A549 (cell line): Measurements from ENCODE around the gene MAP7D3. TPM values are rescaled to one million over a fixed set of nuclear protein-coding genes. Genes with fewer than 3 reads are reported as not detected.

Experiments used
- ATAC-seq, 2 experiments: fragments of 200-7000 bp in 1 of 2; fragments of >200 bp in 1 of 2; cut with Nextera tagmentation in 1 of 2; cut with Tn5 transposase in 1 of 2; 3 replicates each; pipeline versions ENCODE4 v1.8.0 to v1.9.1; 2018 to 2020; ENCODE audit warnings: mild to moderate bottlenecking in 1 of 2, moderate library complexity in 1 of 2
- CTCF ChIA-PET: fragments of 300-600 bp; sonication (Branson Sonifier 250); formaldehyde crosslinking; extraction: SDS; loops from one replicate; lab custom pipeline; 2021; ENCODE audit warnings: antibody characterized with exemption, inconsistent platforms; lab: Yijun Ruan, JAX
- POLR2A ChIA-PET: fragments of 350-600 bp; formaldehyde crosslinking; extraction: SDS; loops from one replicate; lab custom pipeline; 2021; ENCODE audit warnings: antibody characterized with exemption, inconsistent platforms; lab: Yijun Ruan, JAX
- DNase-seq, 2 experiments: peaks; one replicate each; pipeline versions ENCODE4 v3.0.0 to v3.0.0-alpha.2; 2011 to 2016; ENCODE audit warnings: low read depth in 1 of 2, low spot score in 1 of 2
- FAIRE-seq: peaks from 2 replicates; lab custom pipeline; 2011; peaks lifted over from hg19 to GRCh38; lab: Jason Lieb, UNC
- H3K27ac ChIP-seq, 2 experiments: fragments of >200 bp; sonication (Bioruptor Twin); formaldehyde crosslinking; 3 replicates each; pipeline ENCODE4 v1.5.1; 2016 to 2017
- H3K4me1 ChIP-seq: fragments of >200 bp; sonication (Bioruptor Twin); formaldehyde crosslinking; 3 replicates; pipeline ENCODE4 v1.6.1; 2016
- H3K4me2 ChIP-seq: fragments of >200 bp; sonication (Bioruptor Twin); formaldehyde crosslinking; 3 replicates; pipeline ENCODE4 v1.6.1; 2016
- H3K4me3 ChIP-seq: fragments of >200 bp; sonication (Bioruptor Twin); formaldehyde crosslinking; 3 replicates; pipeline ENCODE4 v1.5.1; 2016
- H3K9me3 ChIP-seq: fragments of >200 bp; sonication (Bioruptor Twin); formaldehyde crosslinking; 3 replicates; pipeline ENCODE4 v1.6.1; 2016
- CBX2 ChIP-seq: fragments of 200-600 bp; sonication (generic); IDR thresholded peaks from 2 replicates; pipeline ENCODE4 v1.6.1; 2016; ENCODE audit warnings: low read depth, mild to moderate bottlenecking, borderline replicate concordance
- CHD4 ChIP-seq: fragments of 200-600 bp; sonication (generic); IDR thresholded peaks from 2 replicates; pipeline ENCODE4 v1.6.1; 2016; ENCODE audit warnings: antibody characterized with exemption, mild to moderate bottlenecking, borderline replicate concordance
- EHF ChIP-seq: fragments of 250-450 bp; sonication (Bioruptor Pico); IDR thresholded peaks from 2 replicates; pipeline ENCODE4 v1.5.0; 2020; ENCODE audit warnings: mild to moderate bottlenecking
- EP300 ChIP-seq, 2 experiments: fragments of >200 bp; sonication (Bioruptor Twin); formaldehyde crosslinking; IDR thresholded peaks; 2 replicates in 1 of 2; 3 replicates in 1 of 2; pipeline ENCODE4 v1.6.1; 2016 to 2017
- FOSB ChIP-seq: fragments of 250-450 bp; sonication (Bioruptor Pico); IDR thresholded peaks from 2 replicates; pipeline ENCODE4 v1.5.0; 2020; ENCODE audit warnings: mild to moderate bottlenecking, moderate library complexity
- FOSL2 ChIP-seq, 2 experiments: fragments of 450-650 bp in 1 of 2; fragments of >200 bp in 1 of 2; sonication (Bioruptor Twin) in 1 of 2; formaldehyde crosslinking; IDR thresholded peaks; 2 replicates each; pipeline versions ENCODE4 v1.5.0 to v1.6.1; 2016 to 2020; ENCODE audit warnings: mild to moderate bottlenecking in 1 of 2, moderate library complexity in 1 of 2
- HOXA7 ChIP-seq: fragments of 250-450 bp; sonication (Bioruptor Pico); IDR thresholded peaks from 2 replicates; pipeline ENCODE4 v1.5.0; 2020; ENCODE audit warnings: mild to moderate bottlenecking, moderate library complexity
- HOXB13 ChIP-seq: fragments of 250-450 bp; sonication (Bioruptor Pico); IDR thresholded peaks from 2 replicates; pipeline ENCODE4 v1.5.0; 2020; ENCODE audit warnings: low read depth, mild to moderate bottlenecking, moderate library complexity
- HOXB5 ChIP-seq: fragments of 250-450 bp; sonication (Bioruptor Pico); IDR thresholded peaks from 2 replicates; pipeline ENCODE4 v1.5.0; 2020; ENCODE audit warnings: mild to moderate bottlenecking, moderate library complexity
- JUNB ChIP-seq: fragments of >200 bp; sonication (Bioruptor Twin); formaldehyde crosslinking; IDR thresholded peaks from 2 replicates; pipeline ENCODE4 v1.6.1; 2016
- KDM1A ChIP-seq: fragments of 200-600 bp; sonication (generic); IDR thresholded peaks from 2 replicates; pipeline ENCODE4 v1.6.1; 2016; ENCODE audit warnings: low read depth, mild to moderate bottlenecking
- MAFK ChIP-seq: fragments of 450-650 bp; IDR thresholded peaks from 2 replicates; pipeline ENCODE4 v1.6.1; 2014; ENCODE audit not compliant: partially characterized antibody
- MAZ ChIP-seq: fragments of 150-350 bp; IDR thresholded peaks from 2 replicates; pipeline ENCODE4 v1.6.1; 2014; ENCODE audit warnings: antibody characterized with exemption, low read depth, low read length, borderline replicate concordance
- MYC ChIP-seq: IDR thresholded peaks from 2 replicates; pipeline ENCODE4 v1.6.1; 2012; ENCODE audit warnings: mild to moderate bottlenecking, inconsistent platforms, low read length, improper control_type of control experiment, borderline replicate concordance
- NPAS2 ChIP-seq: fragments of 250-450 bp; sonication (Bioruptor Pico); IDR thresholded peaks from 2 replicates; pipeline ENCODE4 v1.8.0; 2022; ENCODE audit warnings: mild to moderate bottlenecking, moderate library complexity, borderline replicate concordance
- PBX3 ChIP-seq: IDR thresholded peaks from 2 replicates; pipeline ENCODE4 v1.6.1; 2012
- PHF8 ChIP-seq: fragments of 200-600 bp; sonication (generic); IDR thresholded peaks from 2 replicates; pipeline ENCODE4 v1.6.1; 2016; ENCODE audit warnings: low read depth, mild to moderate bottlenecking, antibody characterized with exemption, moderate library complexity, borderline replicate concordance
- RARB ChIP-seq: fragments of 250-450 bp; sonication (Bioruptor Pico); IDR thresholded peaks from 2 replicates; pipeline ENCODE4 v1.8.0; 2021; ENCODE audit warnings: mild to moderate bottlenecking, moderate library complexity
- RCOR1 ChIP-seq: fragments of 150-350 bp; IDR thresholded peaks from 2 replicates; pipeline ENCODE4 v1.6.1; 2014; ENCODE audit warnings: antibody characterized with exemption, low read length, low read depth
- RNF2 ChIP-seq: fragments of 200-600 bp; sonication (generic); IDR thresholded peaks from 2 replicates; pipeline ENCODE4 v1.6.1; 2016; ENCODE audit warnings: low read depth, mild to moderate bottlenecking, antibody characterized with exemption, moderate library complexity, borderline replicate concordance
- SREBF2 ChIP-seq: fragments of 450-650 bp; IDR thresholded peaks from 2 replicates; pipeline ENCODE4 v1.6.1; 2014; ENCODE audit warnings: mild to moderate bottlenecking, moderate library complexity
- USF2 ChIP-seq: fragments of 450-650 bp; IDR thresholded peaks from 2 replicates; pipeline ENCODE4 v1.6.1; 2014; ENCODE audit warnings: antibody characterized with exemption
- ZC3H11A ChIP-seq: fragments of 450-650 bp; IDR thresholded peaks from 2 replicates; pipeline ENCODE4 v1.6.1; 2014; ENCODE audit warnings: antibody characterized with exemption, mild to moderate bottlenecking
- ZSCAN20 ChIP-seq: fragments of 250-450 bp; sonication (Bioruptor Pico); IDR thresholded peaks from 2 replicates; pipeline ENCODE4 v1.8.0; 2022; ENCODE audit warnings: mild to moderate bottlenecking, moderate library complexity
- WGBS: methylation state at CpG from one replicate; pipeline ENCODE4 v1.1.6; 2017; ENCODE audit errors: missing lambda C conversion rate; 5-methylcytosine and 5-hydroxymethylcytosine counted together
- polyA plus RNA-seq, 4 experiments: library from polyadenylated mRNA; depleted of rRNA in 3 of 4; stranded (reverse); fragments of >200 nt; fragmentation: RNase III in 1 of 4; extraction: RNeasy Plus Mini Kit Qiagen cat#74134 plus additional on column Dnase treatment in 1 of 4; gene quantifications; 2 replicates in 3 of 4; 3 replicates in 1 of 4; pipeline ENCODE4 v1.2.3, GENCODE V29; 2011 to 2017
- TF ChIP-seq, protein P1 (sequence below): IDR thresholded peaks from 2 replicates; pipeline ENCODE4 v1.6.1; 2012
- TF ChIP-seq, protein P2 (sequence below): fragments of 200-600 bp; sonication (generic); IDR thresholded peaks from 2 replicates; pipeline ENCODE4 v1.6.1; 2016; ENCODE audit warnings: antibody characterized with exemption, mild to moderate bottlenecking, moderate library complexity

Gene MAP7D3
- polyA plus RNA-seq, 2 of the 4 experiments (the other 2 are of a cell fraction) = 9.9 to 13.1 TPM

DNA sequence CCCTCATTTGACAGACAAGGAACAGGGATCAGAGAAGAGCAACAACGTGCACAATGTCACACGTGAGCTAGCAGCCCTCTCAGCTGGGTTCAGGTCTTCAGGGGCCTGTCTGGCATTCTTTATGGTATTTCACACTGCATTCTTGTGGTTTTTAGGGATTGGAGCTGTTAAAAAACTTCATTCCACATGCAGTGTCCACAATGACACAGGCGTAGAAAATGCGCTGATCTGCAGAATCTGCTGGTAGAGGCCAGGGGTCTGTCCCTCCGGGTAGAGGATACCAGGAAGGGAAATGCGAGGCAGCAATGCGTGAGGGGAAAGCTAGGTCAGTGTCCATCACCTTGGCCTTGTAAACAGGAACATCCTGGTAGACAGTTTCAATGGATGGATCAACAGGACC is 36.6 kb downstream of the MAP7D3 start:
- FAIRE-seq = no peak
- no peaks in the 10 kb centered on the region for H3K4me1 ChIP-seq
- no peak for DNase-seq
- TF ChIP-seq RNF2 (no peak), USF2 (no peak), FOSB (CRISPR knock-in tag) (no peak), MAFK (peak; percentile 28), SREBF2 (no peak)
- TF ChIP-seq, all 56 proteins: peak for 1
- 70% methylated on average over 7 of the region's 7 CpGs for WGBS
- Histone ChIP-seq H3K4me3 (no peak overlapping the region), H3K27ac (no peak overlapping the region), H3K4me2 (no peak overlapping the region), H3K9me3 (no peaks in the 10 kb centered on the region)
- CTCF ChIA-PET = interaction anchor here (0.6 to 1.0 kb wide), 2 partner anchors 52 to 187 kb away, joined by 3 to 4 read pairs; no protein-coding TSS in a partner anchor
- POLR2A ChIA-PET = no interaction called here
- no peak for ATAC-seq

DNA sequence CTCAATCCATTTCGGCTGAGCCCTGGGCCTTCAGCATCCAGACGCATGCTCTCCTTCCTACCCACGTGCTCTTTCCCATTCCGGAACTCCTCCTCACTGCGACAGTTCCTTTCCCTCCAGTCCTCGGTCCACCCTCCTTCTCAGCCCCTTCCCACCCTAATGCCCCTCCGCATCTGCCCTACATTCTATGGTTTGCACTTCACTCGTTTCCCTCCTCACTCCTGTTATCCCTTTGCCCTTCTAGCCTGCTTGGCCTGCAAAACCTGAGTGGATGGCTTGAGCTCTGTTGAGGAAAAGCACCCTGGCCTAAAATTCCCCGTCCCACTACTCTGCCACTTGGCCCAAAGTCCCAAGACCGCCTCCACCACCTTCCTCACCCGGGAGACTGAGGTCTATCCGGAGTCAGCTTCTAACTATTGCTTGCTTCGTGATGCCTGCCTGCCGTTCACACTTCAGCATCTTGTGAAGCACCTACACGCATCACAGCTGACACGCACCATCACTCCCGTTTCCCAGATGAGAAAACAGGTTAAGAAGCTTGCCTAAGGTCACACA is 38.6 kb downstream of the MAP7D3 start:
- CTCF ChIA-PET = interaction anchor here (0.6 to 0.8 kb wide), 2 partner anchors 57 to 184 kb away, joined by 3 read pairs; no protein-coding TSS in a partner anchor
- H3K27ac ChIP-seq = no peak overlapping the region
- no peaks in the 10 kb centered on the region for H3K9me3 ChIP-seq
- DNase-seq (no peak), ATAC-seq (no peak), FAIRE-seq (no peak)
- no peak for TF ChIP-seq FOSL2 (IDR thresholded peaks at IDR 0.05)
- TF ChIP-seq FOSL2 (CRISPR knock-in tag; IDR thresholded peaks at IDR 0.05) = no peak
- no peak for TF ChIP-seq EHF (CRISPR knock-in tag)
- TF ChIP-seq JUNB = no peak
- no peak for TF ChIP-seq PHF8
- no peak for TF ChIP-seq SREBF2
- TF ChIP-seq HOXB13 = no peak
- TF ChIP-seq KDM1A = no peak
- no peak for TF ChIP-seq EP300 (IDR thresholded peaks at IDR 0.05)
- no peak for TF ChIP-seq MAFK
- TF ChIP-seq RCOR1 = no peak
- no peak for TF ChIP-seq MAZ
- TF ChIP-seq NPAS2 = no peak
- H3K4me1 ChIP-seq = no peaks in the 10 kb centered on the region
- WGBS = 92% methylated on average over 17 of the region's 17 CpGs
- POLR2A ChIA-PET = no interaction called here
- no peak overlapping the region for H3K4me3 ChIP-seq
- H3K4me2 ChIP-seq = no peak overlapping the region

- ChIA-PET POLR2A (no interaction called here), CTCF (interaction anchor here (0.6 to 6.5 kb wide), 3 partner anchors 176 to 184 kb away, joined by 3 to 82 read pairs (median 3); no protein-coding TSS in a partner anchor)
- no peaks in the 10 kb centered on the region for H3K9me3 ChIP-seq
- WGBS = 90% methylated on average over 9 of the region's 11 CpGs
- H3K4me1 ChIP-seq = no peaks in the 10 kb centered on the region
- FAIRE-seq (no peak), ATAC-seq (no peak; a peak in 1 of 6 replicates), DNase-seq (no peak)
- H3K4me2 ChIP-seq = no peak overlapping the region
- no peak overlapping the region for H3K27ac ChIP-seq
- H3K4me3 ChIP-seq = no peak overlapping the region
- no peak for TF ChIP-seq CHD4
- no peak for TF ChIP-seq MYC
- no peak for TF ChIP-seq PBX3
- TF ChIP-seq CBX2 = no peak
- TF ChIP-seq, protein P1, sequence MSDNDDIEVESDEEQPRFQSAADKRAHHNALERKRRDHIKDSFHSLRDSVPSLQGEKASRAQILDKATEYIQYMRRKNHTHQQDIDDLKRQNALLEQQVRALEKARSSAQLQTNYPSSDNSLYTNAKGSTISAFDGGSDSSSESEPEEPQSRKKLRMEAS = no peak
- TF ChIP-seq HOXB5 (CRISPR knock-in tag) = no peak
- no peak for TF ChIP-seq ZC3H11A
- TF ChIP-seq, protein P2, sequence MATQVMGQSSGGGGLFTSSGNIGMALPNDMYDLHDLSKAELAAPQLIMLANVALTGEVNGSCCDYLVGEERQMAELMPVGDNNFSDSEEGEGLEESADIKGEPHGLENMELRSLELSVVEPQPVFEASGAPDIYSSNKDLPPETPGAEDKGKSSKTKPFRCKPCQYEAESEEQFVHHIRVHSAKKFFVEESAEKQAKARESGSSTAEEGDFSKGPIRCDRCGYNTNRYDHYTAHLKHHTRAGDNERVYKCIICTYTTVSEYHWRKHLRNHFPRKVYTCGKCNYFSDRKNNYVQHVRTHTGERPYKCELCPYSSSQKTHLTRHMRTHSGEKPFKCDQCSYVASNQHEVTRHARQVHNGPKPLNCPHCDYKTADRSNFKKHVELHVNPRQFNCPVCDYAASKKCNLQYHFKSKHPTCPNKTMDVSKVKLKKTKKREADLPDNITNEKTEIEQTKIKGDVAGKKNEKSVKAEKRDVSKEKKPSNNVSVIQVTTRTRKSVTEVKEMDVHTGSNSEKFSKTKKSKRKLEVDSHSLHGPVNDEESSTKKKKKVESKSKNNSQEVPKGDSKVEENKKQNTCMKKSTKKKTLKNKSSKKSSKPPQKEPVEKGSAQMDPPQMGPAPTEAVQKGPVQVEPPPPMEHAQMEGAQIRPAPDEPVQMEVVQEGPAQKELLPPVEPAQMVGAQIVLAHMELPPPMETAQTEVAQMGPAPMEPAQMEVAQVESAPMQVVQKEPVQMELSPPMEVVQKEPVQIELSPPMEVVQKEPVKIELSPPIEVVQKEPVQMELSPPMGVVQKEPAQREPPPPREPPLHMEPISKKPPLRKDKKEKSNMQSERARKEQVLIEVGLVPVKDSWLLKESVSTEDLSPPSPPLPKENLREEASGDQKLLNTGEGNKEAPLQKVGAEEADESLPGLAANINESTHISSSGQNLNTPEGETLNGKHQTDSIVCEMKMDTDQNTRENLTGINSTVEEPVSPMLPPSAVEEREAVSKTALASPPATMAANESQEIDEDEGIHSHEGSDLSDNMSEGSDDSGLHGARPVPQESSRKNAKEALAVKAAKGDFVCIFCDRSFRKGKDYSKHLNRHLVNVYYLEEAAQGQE = no peak
- TF ChIP-seq RARB (CRISPR knock-in tag) = no peak
- TF ChIP-seq RNF2 = no peak
- TF ChIP-seq HOXB13 = no peak
- no peak for TF ChIP-seq ZSCAN20 (CRISPR knock-in tag)
- no peak for TF ChIP-seq MAZ
- TF ChIP-seq EHF (CRISPR knock-in tag) = no peak
- TF ChIP-seq FOSB (CRISPR knock-in tag) = no peak
- TF ChIP-seq PHF8 = no peak
- no peak for TF ChIP-seq HOXA7 (CRISPR knock-in tag)
Measured at GRCh38 chrX:136211766-136212556, 39.2 kb downstream of the MAP7D3 start.
